HG03103 (cell line): ENCODE results near the gene MRPL18.
"Not testable (repeated sequence)": the region's sequence is repeated elsewhere in the genome, so short reads cannot be mapped to it uniquely, and the experiment has no call there.

Source experiments
- ATAC-seq: cut with Tn5 transposase; IDR thresholded peaks from one replicate; pipeline ENCODE4 v1.9.1; 2021; ENCODE audit warnings: low read depth; ENCODE audit not compliant: unreplicated experiment

The MRPL18 gene

DNA sequence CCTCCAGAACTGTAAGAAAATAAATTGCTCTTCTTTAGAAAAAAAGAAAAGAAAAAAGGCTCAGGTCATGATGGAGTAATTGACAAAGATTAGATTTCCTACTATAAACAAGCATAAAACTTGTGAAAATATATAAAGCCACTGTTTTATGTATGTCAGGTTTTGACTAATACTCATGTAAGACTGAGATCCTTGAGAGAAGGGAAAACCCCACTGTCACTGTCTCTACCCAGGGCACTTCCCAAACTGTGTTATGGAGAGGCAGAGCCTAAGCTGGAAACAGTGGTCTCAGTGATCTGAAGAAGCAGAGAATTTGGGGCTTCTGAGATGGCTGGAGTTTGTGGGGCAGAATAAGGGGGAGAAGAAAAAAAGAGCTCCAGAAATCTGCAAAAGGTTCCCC is 20.8 kb upstream of the MRPL18 start:
- ATAC-seq, result no peak

- no peak for ATAC-seq
Observed at GRCh38 chr6:159772196-159772595, 18.1 kb upstream of the MRPL18 start.

- ATAC-seq, result no peak
Observed at GRCh38 chr6:159777240-159777904, 12.9 kb upstream of the MRPL18 start.

DNA sequence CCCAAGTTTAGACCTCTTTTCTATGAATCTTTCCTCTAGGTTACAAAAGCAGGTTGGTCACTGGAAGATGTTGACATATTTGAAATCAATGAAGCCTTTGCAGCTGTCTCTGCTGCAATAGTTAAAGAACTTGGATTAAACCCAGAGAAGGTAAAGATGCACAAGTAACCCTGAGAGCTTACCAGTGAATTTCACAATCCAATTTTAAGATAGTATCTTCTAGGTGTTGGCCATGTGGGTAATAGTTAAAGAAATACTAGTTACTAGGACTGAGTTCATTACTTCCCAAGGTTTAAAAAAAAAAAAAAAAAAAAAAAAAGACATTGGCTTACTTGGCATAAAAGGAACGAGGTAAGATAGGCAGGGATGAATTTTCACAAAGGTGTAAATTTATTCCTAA is 12.1 kb upstream of the MRPL18 start:
- ATAC-seq, result no peak

DNA sequence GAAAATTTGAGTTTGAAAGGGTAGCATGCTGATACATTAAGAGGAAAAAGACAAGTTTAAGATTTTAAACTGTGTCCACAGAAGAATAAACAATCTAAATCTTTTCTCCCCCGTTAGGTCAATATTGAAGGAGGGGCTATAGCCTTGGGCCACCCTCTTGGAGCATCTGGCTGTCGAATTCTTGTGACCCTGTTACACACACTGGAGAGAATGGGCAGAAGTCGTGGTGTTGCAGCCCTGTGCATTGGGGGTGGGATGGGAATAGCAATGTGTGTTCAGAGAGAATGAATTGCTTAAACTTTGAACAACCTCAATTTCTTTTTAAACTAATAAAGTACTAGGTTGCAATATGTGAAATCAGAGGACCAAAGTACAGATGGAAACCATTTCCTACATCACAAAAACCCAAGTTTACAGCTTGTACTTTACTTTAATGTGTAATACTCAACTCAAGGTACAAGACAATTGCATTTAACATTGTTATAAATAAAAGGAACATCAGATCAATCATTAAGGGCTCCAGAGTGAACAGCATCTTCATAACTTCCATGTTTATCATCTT is 11.6 kb upstream of the MRPL18 start:
- ATAC-seq, result no peak

DNA sequence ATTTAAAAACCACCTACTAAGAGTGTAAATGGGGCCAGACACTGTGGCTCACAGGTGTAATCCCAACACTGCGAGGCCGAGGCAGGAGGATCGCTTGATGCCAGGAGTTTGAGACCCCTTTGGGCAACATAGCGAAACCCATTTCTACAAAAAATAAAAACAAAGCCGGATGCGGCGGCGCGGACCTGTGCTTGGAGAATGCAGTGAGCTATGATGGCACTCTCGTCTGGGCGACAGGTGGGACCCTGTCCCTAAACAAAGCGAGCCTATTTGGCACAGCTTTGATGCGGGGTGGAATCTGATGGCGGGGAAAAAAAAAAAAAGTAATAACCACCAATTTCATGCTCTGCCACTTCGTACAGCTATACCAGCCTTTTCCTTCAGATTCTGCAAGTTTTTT is 2.0 kb upstream of the MRPL18 start:
- no peak for ATAC-seq

DNA sequence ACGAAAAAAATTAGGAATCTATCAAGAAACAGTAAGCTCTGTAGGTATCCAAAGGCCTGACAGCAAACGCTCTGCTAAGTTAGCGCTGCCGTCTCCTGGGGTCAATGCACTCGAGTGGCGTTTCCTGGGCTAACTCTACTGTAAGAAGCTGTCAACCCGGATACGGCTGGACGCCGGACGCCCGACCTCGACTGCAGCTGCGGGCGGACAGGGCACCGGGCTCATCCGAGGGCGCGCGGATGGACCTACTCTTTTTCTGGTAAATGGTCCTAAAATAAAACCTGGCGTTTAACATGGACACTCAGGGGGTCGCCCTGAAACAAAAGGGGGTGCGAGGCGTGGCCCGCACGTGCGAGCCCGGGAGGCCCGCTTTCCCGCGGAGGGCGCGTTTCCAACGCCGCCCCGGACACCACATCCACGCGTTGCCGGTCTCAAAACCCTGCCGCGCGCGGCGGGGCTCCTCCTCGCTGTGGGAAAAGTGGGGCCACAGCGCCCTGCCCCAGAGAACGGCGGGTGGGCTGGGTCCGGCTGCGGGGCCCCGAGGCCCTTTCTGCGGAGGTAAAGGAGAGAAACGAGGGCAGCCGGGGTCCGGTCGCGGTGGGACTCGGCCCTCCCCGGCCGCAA is 1.4 kb upstream of the MRPL18 start:
- peak; percentile 0 for ATAC-seq

DNA sequence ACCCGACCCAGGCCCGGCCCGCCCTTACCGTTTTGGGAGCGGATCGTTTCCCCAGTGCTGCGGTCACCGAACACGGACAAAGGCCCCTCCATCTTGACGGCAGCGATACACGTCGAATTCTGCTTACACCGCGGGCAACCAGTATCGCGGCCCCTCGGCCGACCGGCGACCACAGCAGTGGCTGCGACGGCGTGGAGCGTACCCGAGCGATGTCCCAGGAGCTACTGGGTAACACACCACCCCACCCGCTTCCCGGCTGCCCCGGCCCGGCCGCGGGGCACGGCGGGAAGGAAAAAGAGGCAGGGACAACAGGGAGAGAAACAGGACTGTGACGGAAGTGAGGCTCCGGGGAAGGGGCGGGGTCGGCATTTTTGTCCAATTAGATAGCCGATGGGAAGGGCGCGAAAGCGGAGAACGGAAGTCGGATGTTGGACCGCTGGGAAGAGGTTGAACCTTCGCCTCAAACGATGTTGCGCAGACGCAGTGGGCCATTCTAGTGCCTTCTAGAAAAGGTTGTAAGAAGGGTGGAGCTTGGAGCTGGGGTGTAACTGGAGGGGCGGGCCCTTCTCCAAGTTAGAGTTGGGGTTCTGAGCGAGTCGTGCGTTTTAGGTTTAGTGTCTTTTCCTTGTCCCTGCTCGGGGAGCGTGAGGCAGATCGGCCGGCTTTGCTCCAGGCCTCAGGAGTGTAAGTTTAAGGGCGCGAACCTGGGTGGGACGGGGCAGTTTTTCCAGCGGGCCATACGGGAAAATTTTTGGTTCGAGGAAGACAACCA is 704 bp upstream of the MRPL18 start, which contains the start of gene TCP1:
Gene TCP1, minus strand, starts transcription at position 226 of the 772 bp plus-strand sequence. Its CDS starts 134 bp downstream, at position 92.
- peak; percentile 54 for ATAC-seq

- ATAC-seq, result no peak
Observed at GRCh38 chr6:159790956-159791598, 810 bp downstream of the MRPL18 start.

DNA sequence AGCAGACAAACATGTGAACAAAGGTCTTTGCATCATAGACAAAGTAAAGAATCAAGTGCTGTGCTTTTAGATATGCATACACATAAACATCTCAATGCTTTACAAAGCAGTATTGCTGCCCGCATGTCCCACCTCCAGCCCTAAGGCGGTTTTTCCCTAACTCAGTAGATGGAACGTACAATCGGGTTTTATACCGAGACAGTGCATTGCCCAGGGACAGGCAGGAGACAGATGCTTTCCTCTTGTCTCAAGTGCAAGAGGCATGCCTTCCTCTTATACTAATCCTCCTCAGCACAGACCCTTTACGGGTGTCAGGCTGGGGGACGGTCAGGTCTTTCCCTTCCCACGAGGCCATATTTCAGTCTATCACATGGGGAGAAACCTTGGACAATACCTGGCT is 4.7 kb downstream of the MRPL18 start:
- ATAC-seq, result not testable (repeated sequence)

- ATAC-seq, result no peak
Observed at GRCh38 chr6:159797554-159797953, 7.3 kb downstream of the MRPL18 start.

GRCh38 chr6:159800141-159800865 is 10.0 kb downstream of the MRPL18 start, which contains the start of gene PNLDC1:
Gene PNLDC1, plus strand, starts transcription at chr6:159800276. Its CDS starts 32 bp downstream, at chr6:159800308.
- ATAC-seq, result no peak

DNA sequence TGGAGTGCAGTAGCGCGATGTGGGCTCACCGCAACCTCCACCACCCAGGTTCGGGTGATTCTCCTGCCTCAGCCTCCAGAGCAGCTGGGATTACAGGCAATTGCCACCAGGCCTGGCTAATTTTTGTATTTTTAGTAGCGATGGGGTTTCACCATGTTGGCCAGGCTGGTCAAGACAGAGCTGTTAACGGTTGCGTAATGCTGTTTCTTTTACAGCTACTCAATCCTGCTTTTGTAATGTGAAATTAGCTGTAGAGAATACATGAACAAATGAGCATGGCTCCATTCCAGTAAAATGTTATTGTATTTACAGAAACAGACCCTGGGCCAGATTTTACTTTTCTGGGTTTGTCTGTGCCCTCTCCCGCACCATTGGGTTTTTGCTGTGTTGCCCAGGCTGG is 11.7 kb downstream of the MRPL18 start:
- ATAC-seq, result no peak

GRCh38 chr6:159804504-159804903 is 14.2 kb downstream of the MRPL18 start:
- no peak for ATAC-seq

GRCh38 chr6:159805440-159806020 is 15.3 kb downstream of the MRPL18 start:
- no peak for ATAC-seq

- ATAC-seq, result no peak
Observed at GRCh38 chr6:159806021-159806458, 15.8 kb downstream of the MRPL18 start.

DNA sequence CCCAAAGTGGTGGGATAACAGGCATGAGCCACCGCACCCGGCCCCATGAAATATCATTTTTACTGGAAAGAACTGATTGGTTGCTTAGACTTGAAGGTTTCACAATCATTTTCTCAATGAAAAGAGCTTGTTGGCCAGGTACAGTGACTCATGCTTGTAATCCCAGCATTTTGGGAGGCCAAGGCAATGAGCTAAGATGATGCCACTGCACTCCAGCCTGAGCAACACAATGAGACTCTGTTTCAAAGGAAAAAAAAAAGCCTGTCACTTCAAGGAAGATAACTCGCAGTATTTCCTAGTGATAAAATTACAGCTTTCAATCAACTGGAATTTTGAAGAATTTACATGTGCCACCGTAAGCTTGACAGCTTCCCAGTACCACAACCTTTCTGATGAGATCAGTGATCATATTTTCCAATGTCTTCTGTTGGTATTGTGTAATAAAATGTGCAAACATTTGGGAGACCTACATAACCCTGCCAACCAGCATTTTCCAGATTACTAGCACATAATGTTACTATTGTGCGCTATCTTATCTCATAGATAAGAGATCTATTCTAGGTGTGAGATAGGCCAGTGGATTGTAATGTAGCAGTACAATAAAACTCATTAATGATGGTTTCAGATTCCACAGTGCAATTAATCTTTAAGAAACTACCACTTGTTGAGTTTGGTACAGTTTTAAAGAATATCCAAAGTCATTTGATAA is 17.0 kb downstream of the MRPL18 start:
- no peak for ATAC-seq

DNA sequence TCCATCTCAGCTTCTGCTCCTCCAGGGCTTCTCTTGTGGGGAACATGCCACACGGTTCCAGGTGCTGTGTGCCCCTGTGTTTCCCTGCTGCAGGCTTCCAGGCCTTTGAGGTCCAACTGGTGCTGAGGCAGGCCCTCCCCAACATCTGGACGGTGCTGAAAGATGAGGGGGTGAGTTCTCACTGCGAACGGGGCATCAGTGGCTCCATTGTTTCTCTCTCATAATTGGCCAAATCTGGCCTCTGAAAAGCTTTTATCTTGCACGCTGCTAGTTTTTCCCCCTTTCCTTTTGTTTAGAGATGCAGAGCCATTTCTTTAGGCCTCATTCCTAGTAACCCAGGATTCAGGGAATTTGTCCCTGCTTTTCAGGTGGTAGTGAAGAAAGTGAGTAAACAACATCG is 18.4 kb downstream of the MRPL18 start:
- ATAC-seq, result no peak

- no peak for ATAC-seq
Observed at GRCh38 chr6:159809149-159809548, 18.9 kb downstream of the MRPL18 start.
